Stimulated activated CD4-positive, alpha-beta T cell treated with anti-CD3 and anti-CD28 coated beads, Interleukin-1b, Interleukin-23, amount 100 ng/mL, for 24 hours (primary cell): ENCODE results near the gene SHB.
A peak's percentile ranks its signal among the peaks of the same experiment; 100 is the strongest.

Experiments
- DNase-seq, 4 experiments: peaks; one replicate each; pipeline ENCODE4 v3.0.0-alpha.2; 2020; ENCODE audit warnings: low read depth in 4 of 4, low spot score in 1 of 4

The SHB gene

GRCh38 chr9:38009990-38010389 lies 59.0 kb downstream of the SHB start:
- no peak for DNase-seq

DNA sequence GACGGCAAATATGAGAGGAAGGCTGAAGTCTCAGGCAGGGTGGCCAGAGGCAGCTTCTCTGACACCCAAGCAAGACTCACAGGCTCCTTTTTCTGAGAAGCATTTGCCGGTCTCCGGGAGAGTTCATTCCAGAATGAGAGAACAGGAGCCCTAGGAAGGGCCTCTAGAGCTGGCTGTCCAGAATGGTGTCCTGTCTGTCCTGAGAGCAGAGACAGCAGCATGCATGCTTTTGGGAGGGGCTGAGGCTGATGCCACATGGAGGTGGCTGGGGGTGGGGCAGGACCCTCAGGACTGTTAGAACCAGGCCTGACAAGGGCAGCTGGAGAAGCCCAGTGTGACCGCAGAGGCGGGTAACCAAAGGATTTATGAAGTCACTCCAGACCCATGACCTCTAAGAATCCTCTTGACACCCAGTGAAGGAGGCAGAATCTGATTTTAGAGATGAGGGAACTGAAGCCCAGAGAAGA lies 60.0 kb downstream of the SHB start:
- DNase-seq = no peak

DNA sequence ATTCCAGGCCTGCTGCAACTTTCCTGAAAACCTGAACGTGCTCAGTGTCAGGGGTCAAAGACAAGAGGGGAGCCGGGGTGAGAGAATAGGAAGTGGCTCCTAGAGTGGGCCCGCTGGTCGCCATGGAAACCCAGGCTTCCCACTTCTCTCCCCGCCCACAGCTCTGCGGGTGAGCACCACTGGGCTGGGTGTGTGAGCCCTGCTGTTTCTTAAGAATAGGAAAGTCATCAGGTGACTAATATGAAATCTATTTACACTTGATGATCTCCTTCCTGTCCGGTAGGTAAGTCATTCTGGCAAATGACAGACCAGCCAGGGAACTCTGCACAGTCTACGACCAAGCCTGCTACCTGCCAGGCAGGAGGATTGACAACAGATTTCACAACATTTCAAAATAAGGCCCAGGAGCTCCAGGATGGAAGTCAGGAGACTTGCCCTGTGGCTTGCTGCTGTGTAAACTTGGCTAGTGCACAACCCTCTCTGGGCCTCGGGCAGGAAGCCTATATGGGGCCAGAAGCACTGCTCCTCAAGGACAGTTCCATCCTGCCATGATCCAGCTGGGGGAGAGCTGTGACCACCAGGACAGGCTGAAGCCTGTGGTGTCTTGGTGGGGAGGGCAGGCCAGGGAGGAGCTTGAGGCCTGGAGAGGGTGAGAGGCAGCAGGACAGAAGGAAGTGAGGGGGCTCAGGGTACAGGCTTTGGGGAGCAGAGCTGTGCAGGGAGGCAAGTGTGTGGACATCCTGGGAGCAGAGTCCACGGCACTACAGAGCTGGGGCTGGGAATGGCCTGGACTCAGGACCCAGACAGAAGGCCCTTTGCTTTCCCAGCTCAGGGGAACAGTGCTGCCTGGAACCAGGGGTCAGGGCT lies 60.6 kb downstream of the SHB start:
- peak in 2 of 4 experiments; percentile 28 to 54 for DNase-seq

- no peak for DNase-seq
Measured at GRCh38 chr9:38007016-38007415, 62.0 kb downstream of the SHB start.

DNA sequence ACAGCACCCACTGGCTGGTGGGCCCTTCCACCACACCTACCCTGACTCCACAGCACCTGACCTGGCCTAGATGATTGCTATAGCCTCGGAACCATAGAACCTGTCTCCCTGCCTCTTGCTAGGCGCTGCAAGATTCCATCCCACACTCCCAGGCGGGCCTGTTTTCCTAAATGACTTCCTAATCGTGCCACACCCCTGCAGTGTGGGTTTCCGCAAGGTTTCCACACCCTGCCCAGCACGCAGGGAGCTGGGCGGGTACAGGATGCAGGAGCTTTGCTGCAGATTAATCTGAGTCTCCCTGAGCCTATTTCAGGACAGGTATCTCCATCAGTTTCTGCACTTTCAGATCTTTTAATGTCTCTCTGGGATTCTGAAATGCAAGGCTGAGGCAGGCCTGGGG lies 62.9 kb downstream of the SHB start:
- DNase-seq = no peak

DNA sequence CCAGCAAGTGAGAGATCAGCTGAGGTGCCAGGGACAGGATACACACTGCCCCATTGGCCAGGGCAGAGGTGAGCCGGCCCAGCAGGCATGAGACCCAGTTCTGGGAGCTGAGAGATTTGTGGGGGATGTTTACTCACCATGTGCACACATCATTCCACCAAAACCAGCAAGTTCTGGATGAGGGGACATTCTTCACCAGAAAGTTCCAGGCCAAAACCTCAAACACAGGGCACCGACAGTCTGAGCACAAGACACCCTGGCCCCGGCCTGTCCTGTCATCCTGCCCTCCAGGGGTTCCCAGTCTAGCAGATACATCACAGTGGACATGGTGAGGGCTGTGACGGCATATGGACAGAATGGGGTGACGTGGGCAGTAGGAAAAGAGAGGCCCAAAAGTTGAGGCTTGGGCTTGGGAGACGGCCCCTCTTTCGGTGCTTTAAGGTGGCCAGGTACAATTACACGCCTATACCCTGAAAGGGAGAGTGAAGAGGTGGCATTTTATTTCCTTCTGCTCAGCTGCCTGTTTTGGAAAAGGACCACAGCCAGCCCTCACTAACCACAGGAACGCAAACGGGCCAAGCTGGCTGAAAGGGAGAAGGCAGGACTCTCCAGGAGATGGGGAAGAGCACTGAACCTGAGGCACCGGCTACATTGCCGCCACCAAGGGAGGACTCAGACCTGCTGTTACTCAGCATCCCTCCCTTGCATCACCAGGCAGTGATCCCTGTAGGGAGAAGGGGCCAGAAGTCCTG lies 64.0 kb downstream of the SHB start:
- DNase-seq = no peak

DNA sequence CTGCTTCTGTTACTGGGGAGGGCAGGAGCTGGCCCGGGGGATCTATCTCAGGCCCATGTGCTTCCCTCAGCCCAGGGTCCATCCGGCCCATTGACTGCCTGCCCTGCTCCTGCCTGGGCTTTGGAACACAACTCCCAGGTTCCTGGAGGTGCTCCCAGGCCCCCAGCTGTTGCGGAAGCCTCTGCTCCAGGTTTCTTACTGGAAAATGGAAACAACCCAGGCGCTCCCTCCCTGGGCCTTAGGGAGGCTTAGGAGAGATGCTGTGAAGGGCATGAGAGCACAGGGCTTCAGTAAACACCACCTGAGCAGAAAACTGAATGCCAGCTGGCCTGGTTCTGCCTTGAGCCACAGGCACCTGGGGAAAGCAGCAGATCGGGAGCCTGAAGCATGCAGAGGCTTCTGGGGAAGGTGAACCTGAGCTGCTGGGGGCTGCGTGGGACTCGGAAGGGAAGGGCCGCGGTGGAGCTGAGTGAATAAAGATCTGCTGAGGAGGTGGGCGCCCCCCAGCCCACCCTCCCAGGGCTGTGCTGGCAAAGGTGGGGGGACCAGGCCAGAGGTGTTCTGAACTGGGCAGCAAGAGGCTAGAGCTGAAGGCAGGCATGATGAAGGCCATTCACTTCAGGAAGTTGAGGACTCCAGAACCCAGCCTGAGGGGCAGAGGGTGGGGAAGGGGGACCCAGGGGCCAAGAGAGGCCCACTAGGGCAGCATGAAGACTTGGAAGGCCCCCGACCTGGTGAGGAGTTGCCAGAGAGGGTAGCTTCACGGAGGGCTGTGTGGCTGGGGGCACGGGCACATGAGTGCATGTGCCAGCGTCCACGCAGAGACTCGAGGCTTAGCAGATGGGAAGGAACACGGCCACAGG lies 64.8 kb downstream of the SHB start:
- DNase-seq = no peak

DNA sequence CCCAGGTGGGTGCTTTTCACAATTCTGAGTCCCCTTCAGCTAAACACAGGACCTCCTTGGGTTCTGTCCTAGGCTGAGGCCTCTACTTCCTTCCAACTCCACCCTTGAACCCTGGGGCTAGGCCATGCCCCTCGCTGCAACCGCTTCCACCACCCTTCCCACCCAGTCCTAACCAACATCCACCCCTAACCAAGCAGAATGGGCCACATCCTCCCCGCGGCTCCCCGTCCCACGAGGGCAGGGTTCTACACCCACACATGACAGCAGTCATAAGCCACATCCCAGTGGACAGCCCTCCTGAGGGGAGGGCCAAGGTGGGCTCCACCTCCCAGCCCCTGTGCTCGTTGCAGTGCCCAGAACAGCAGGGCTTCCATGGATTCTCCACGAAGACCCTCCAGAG lies 65.8 kb downstream of the SHB start:
- no peak for DNase-seq

GRCh38 chr9:38001430-38001829 lies 67.6 kb downstream of the SHB start:
- no peak for DNase-seq

GRCh38 chr9:38000735-38001134 lies 68.3 kb downstream of the SHB start:
- DNase-seq = no peak

DNA sequence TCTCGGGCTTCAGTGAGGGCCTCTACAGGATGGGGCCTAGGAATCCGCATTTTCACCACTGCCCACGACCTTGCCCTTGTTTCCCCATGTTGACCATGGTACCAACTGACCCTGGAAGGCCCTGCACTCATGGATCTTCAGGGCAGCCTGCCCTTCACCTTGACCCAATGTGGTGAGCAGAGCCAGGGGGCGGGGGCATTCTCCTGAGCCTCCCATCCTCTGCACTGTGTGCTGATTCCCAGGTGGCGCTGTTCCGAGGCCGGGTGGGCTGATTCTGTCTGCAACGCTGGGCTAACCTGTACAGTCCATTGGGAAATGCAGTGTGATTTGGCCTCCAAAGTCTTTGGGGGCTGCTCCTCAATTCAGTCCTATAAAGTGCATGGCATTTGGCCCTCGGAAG lies 68.7 kb downstream of the SHB start:
- DNase-seq = no peak

GRCh38 chr9:37999588-38000189 lies 69.3 kb downstream of the SHB start:
- no peak for DNase-seq

DNA sequence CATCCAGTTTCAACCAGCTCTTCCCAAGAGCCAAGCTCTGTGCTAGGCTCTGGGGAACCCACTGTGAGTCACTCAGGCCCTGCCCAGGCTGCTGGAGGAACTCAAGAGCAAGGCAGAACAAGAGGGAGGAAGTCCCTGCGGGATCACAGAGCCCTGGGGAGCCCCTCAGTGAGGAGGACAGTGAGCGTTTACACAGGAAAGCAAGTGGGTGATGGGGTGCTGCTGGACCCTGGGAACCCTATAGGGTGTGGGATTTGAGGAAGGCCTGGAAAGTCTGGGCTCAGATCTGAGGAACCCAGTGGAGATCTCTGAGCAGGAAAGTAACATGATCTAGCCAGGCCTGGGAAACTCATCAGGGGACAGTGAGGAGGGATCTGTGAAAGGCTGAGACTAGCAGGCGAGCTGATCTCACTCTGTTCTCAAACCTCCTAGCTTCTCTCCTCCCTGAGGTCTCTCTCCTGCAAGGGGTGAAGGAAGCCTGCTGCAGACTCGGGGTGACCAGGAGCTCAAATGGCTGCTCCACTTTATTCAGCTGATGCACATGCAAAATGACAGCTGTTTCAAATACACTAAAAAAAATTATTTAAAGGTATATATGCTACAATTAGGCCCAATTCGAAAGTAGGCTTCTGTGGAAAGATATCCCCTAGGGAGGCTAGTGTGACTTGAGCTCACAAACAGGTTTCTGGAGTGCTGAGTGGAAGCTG lies 70.0 kb downstream of the SHB start:
- DNase-seq = no peak

- DNase-seq = no peak
Measured at GRCh38 chr9:37997636-37998374, 71.2 kb downstream of the SHB start.

GRCh38 chr9:37996819-37997217 lies 72.2 kb downstream of the SHB start:
- no peak for DNase-seq

- DNase-seq = no peak
Measured at GRCh38 chr9:37995961-37996818, 72.8 kb downstream of the SHB start.

DNA sequence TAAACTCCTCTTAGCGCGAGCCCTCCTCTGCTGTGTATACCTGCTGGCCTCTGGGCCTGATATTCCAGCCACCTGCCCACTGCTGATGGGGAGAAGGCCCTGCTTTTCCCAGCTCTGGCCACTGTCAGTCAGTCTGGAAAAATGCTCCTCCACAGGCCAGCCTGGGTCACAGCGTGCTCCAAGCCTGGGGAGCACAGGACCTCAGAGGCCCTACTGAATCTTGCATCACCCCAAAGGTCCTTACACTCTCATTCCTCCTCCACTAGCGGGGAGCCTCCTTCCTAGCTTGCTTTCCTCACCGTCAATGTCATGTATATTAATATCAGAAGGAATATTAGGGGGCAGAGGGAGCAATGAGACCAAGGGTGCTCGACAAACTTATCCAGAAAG lies 73.7 kb downstream of the SHB start:
- DNase-seq = no peak

DNA sequence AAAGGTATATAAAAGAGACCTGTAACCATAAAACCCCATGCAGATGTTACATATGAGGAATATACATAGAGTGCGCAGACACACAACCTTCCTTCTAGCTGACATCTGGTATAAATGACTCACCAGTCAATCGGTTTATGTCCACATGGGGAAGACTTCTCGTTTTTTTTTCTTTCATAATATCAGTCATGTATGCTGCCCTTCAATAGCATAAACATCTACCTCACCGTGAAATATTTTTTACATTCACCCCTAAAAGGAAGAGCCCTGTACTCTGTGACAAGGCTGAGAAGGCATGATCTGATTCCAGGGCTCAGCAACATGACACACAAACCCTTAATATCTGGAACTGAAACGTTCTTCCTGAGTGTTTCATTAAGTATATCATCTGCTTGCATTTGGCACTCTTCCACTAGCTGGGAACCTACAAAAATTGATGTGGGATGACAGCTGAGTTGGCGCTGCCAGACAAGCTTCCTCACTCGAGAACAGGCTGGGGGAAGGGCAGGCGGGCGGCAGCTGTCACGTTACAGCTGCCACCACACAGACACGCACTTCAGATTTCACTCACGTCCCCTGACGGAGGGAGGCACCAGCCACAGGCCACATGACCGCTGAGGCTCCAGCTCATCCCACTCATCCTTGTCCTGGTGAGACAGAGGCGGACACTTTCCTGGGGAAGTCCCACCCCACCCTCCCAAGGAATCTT lies 74.2 kb downstream of the SHB start:
- DNase-seq = peak in 1 of 4 experiments; percentile 31
